ENCODE measurements around the gene STK39. TPM values are rescaled to one million over a fixed set of nuclear protein-coding genes. Genes with fewer than 3 reads are reported as not detected.

Gene STK39
- total and polyA plus RNA-seq, 2 donors (not counting 1 experiment from before 2014, with no cell fraction given) = 2.3 to 14.6 TPM

DNA sequence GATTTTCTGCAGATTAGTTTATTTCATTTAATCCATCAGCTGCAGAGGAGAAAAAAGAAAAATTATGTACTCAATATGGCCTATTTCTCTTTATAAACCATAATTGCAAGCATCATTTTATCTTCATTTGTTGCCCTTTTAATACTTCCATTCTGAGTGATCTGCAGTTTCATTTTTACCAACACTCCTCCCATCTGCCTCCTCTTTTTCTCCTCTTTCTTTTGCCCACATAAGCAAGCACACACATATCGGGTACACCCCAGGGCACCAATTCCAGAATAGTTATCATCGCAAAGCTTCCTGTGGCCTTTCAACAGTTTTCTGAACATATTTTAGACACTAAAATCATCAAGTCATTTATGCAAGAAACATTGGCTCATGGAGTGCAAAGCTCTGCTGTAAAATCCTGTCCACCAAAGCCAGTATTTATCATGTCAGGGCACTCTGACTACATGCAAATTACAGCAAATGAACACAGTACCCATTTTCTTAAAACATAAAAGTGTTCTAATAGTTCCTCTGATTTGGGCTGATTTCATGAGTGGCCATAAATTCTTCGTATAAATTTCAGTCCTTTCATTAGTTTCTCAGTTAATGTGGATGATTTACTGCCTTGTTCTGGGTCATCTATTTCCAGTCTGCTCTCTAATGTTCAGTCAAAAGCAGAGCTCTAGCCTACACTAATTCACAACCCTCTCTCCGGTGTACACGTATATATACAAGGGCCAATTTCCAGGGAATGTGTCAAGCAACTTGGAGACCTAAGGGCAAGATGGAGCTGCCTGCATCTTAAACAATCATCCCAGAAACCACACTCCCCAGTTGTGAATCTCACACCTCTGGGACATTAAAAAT lies 281.3 kb downstream of the STK39 start:
- Histone ChIP-seq H3K27me3 (replicated peaks in 1 of 4; ENCODE audit: control extremely low read depth in 1 of 4, control insufficient read depth in 3 of 4, insufficient read depth in 4 of 4, low read length in 3 of 4) (no peaks in the 10 kb centered on the region), H4K20me1 (ENCODE audit: control insufficient read depth, insufficient read depth, low read length, poor library complexity, severe bottlenecking) (no peaks in the 10 kb centered on the region), H2AFZ (ENCODE audit: insufficient read depth, low read depth, low read length, poor library complexity, severe bottlenecking) (no peak overlapping the region), H3K27ac (ENCODE audit: low read length in 2 of 2) (no peak overlapping the region), H3K9me3 (ENCODE audit: control extremely low read depth in 1 of 3, control insufficient read depth in 2 of 3, insufficient read depth in 1 of 3, low read length in 2 of 3) (peaks cover 0 to 9% (median 0%) of the 10 kb centered on the region in 3 donors), H3K9ac (ENCODE audit: low read length) (no peak overlapping the region), H3K4me1 (ENCODE audit: control insufficient read depth in 2 of 2, insufficient read depth in 2 of 2, low read length in 2 of 2) (no peaks in the 10 kb centered on the region), H3K4me2 (replicated peaks; ENCODE audit: low read depth, low read length, poor library complexity, severe bottlenecking) (no peak overlapping the region), H3K79me2 (ENCODE audit: control insufficient read depth, insufficient read depth, low read length) (no peaks in the 10 kb centered on the region), H3K4me3 (ENCODE audit: control extremely low read depth in 1 of 5, extremely low read depth in 1 of 5, insufficient read depth in 1 of 5, low read depth in 2 of 5, low read length in 4 of 5) (no peak overlapping the region), H3K36me3 (replicated peaks in 1 of 2; ENCODE audit: control extremely low read depth in 1 of 2, control insufficient read depth in 1 of 2, extremely low read depth in 1 of 2, insufficient read depth in 2 of 2, low read length in 1 of 2) (peaks cover 0 to 2% of the 10 kb centered on the region in 2 experiments)
- TF ChIP-seq EZH2 (IDR thresholded peaks at IDR 0.05; ENCODE audit: borderline replicate concordance, insufficient read depth, low read depth, low read length, poor library complexity, severe bottlenecking) = no peak
- TF ChIP-seq, protein P1, sequence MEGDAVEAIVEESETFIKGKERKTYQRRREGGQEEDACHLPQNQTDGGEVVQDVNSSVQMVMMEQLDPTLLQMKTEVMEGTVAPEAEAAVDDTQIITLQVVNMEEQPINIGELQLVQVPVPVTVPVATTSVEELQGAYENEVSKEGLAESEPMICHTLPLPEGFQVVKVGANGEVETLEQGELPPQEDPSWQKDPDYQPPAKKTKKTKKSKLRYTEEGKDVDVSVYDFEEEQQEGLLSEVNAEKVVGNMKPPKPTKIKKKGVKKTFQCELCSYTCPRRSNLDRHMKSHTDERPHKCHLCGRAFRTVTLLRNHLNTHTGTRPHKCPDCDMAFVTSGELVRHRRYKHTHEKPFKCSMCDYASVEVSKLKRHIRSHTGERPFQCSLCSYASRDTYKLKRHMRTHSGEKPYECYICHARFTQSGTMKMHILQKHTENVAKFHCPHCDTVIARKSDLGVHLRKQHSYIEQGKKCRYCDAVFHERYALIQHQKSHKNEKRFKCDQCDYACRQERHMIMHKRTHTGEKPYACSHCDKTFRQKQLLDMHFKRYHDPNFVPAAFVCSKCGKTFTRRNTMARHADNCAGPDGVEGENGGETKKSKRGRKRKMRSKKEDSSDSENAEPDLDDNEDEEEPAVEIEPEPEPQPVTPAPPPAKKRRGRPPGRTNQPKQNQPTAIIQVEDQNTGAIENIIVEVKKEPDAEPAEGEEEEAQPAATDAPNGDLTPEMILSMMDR (IDR thresholded peaks at IDR 0.05) = no peak
- Mint-ChIP-seq H3K4me3 (no peak overlapping the region), H3K27me3 (no peaks in the 10 kb centered on the region), H3K9me3 (ENCODE audit: insufficient read depth) (no peaks in the 10 kb centered on the region), H3K4me1 (no peaks in the 10 kb centered on the region), H3K27ac (no peak overlapping the region)
- 72% methylated on average over 4 of the region's 5 CpGs for WGBS (ENCODE audit: insufficient coverage)
- ATAC-seq (ENCODE audit: low read depth) (no peak), DNase-seq (no peak)
- POLR2A ChIA-PET = no interaction called here
- CTCF ChIA-PET = interaction anchor here (0.9 to 8.1 kb wide), 4 partner anchors 12 to 168 kb away, joined by 3 to 145 read pairs (median 4); no protein-coding TSS in a partner anchor
- intact Hi-C loops (cut with micrococcal nuclease) = loop anchor here (1.0 to 5.0 kb wide), 2 partner anchors 76 to 153 kb away; no protein-coding TSS in a partner anchor

All from B cell (primary cell).